ENCODE measurements around the gene SATB2. TPM values are rescaled to one million over a fixed set of nuclear protein-coding genes. Genes with fewer than 3 reads are reported as not detected.

Gene SATB2
- total RNA-seq, 1 donor from 2014 or later = 1.6 TPM

- TF ChIP-seq CTCF (IDR thresholded peaks at IDR 0.05; ENCODE audit: insufficient read depth, low read length, severe bottlenecking) = no peak
- DNase-seq (ENCODE audit: low read depth) = no peak
- no peak for FAIRE-seq
- Histone ChIP-seq H3K4me3 (ENCODE audit: low read depth, low read length) (no peak overlapping the region), H3K27me3 (ENCODE audit: control insufficient read depth, insufficient read depth, low read length) (no peaks in the 10 kb centered on the region), H3K36me3 (ENCODE audit: control insufficient read depth, insufficient read depth, low read length) (no peaks in the 10 kb centered on the region)
These were observed 7.8 kb downstream of the SATB2 start for GRCh38 chr2:199449956-199450355.

GRCh38 chr2:199449455-199449854, 8.3 kb downstream of the SATB2 start:
- H3K27me3 ChIP-seq (ENCODE audit: control insufficient read depth, insufficient read depth, low read length) = no peaks in the 10 kb centered on the region
- FAIRE-seq = no peak

GRCh38 chr2:199446996-199447576, 10.7 kb downstream of the SATB2 start:
- Histone ChIP-seq H3K4me3 (ENCODE audit: low read depth, low read length) (no peak overlapping the region), H3K36me3 (ENCODE audit: control insufficient read depth, insufficient read depth, low read length) (no peaks in the 10 kb centered on the region), H3K27me3 (ENCODE audit: control insufficient read depth, insufficient read depth, low read length) (no peaks in the 10 kb centered on the region)
- DNase-seq (ENCODE audit: low read depth) (no peak), FAIRE-seq (no peak)
- TF ChIP-seq CTCF (IDR thresholded peaks at IDR 0.05; ENCODE audit: insufficient read depth, low read length, severe bottlenecking) = no peak

More at GRCh38 chr2:199449455-199449854, 8.3 kb downstream of the SATB2 start:
- H3K4me3 ChIP-seq (ENCODE audit: low read depth, low read length) = no peak overlapping the region
- TF ChIP-seq CTCF (IDR thresholded peaks at IDR 0.05; ENCODE audit: insufficient read depth, low read length, severe bottlenecking) = no peak
- H3K36me3 ChIP-seq (ENCODE audit: control insufficient read depth, insufficient read depth, low read length) = no peaks in the 10 kb centered on the region
- no peak for DNase-seq (ENCODE audit: low read depth)

- DNase-seq (ENCODE audit: low read depth) (no peak), FAIRE-seq (no peak)
- H3K36me3 ChIP-seq (ENCODE audit: control insufficient read depth, insufficient read depth, low read length) = no peaks in the 10 kb centered on the region
- H3K27me3 ChIP-seq (ENCODE audit: control insufficient read depth, insufficient read depth, low read length) = no peaks in the 10 kb centered on the region
- no peak for TF ChIP-seq CTCF (IDR thresholded peaks at IDR 0.05; ENCODE audit: insufficient read depth, low read length, severe bottlenecking)
- no peak overlapping the region for H3K4me3 ChIP-seq (ENCODE audit: low read depth, low read length)
These were observed 13.0 kb downstream of the SATB2 start for GRCh38 chr2:199444749-199445148.

GRCh38 chr2:199443589-199444130, 14.1 kb downstream of the SATB2 start:
- Histone ChIP-seq H3K36me3 (ENCODE audit: control insufficient read depth, insufficient read depth, low read length) (no peaks in the 10 kb centered on the region), H3K27me3 (ENCODE audit: control insufficient read depth, insufficient read depth, low read length) (no peaks in the 10 kb centered on the region), H3K4me3 (ENCODE audit: low read depth, low read length) (no peak overlapping the region)
- no peak for FAIRE-seq
- no peak for DNase-seq (ENCODE audit: low read depth)
- no peak for TF ChIP-seq CTCF (IDR thresholded peaks at IDR 0.05; ENCODE audit: insufficient read depth, low read length, severe bottlenecking)

GRCh38 chr2:199442173-199442572, 15.6 kb downstream of the SATB2 start:
- DNase-seq (ENCODE audit: low read depth) = no peak
- no peak for FAIRE-seq
- no peak overlapping the region for H3K4me3 ChIP-seq (ENCODE audit: low read depth, low read length)
- H3K27me3 ChIP-seq (ENCODE audit: control insufficient read depth, insufficient read depth, low read length) = no peaks in the 10 kb centered on the region
- TF ChIP-seq CTCF (IDR thresholded peaks at IDR 0.05; ENCODE audit: insufficient read depth, low read length, severe bottlenecking) = no peak
- H3K36me3 ChIP-seq (ENCODE audit: control insufficient read depth, insufficient read depth, low read length) = no peaks in the 10 kb centered on the region
